Stomach (tissue), 9 donors: ENCODE measurements around the gene SIRT7. TPM values are rescaled to one million over a fixed set of nuclear protein-coding genes. Genes with fewer than 3 reads are reported as not detected.

Experiments
- DNase-seq, 2 donors: peaks; one replicate each; pipeline versions ENCODE4 v3.0.0 to v3.0.0-alpha.2; 2013 to 2019
- H3K27ac ChIP-seq, 5 donors: fragments of 200-600 bp in 4 of 5; sonication (generic) in 4 of 5; one replicate each; pipeline ENCODE4 v1.5.1; 2013 to 2019; ENCODE audit warnings: mild to moderate bottlenecking in 1 of 5, moderate library complexity in 1 of 5
- H3K27me3 ChIP-seq, 3 donors: fragments of 200-600 bp; sonication (generic); one replicate each; pipeline ENCODE4 v1.5.1; 2017 to 2019; ENCODE audit warnings: mixed run types in 1 of 3
- H3K36me3 ChIP-seq, 4 donors: fragments of 200-600 bp; sonication (generic); 1 replicate in 3 of 4; 2 replicates in 1 of 4; pipeline ENCODE4 v1.5.1; 2016 to 2019
- H3K4me1 ChIP-seq, 4 donors: fragments of 200-600 bp; sonication (generic); one replicate each; pipeline ENCODE4 v1.5.1; 2016 to 2019
- H3K4me3 ChIP-seq, 4 donors: fragments of 200-600 bp; sonication (generic) in 3 of 4; one replicate each; pipeline ENCODE4 v1.5.1; 2016 to 2019; ENCODE audit warnings: mild to moderate bottlenecking in 1 of 4
- H3K9me3 ChIP-seq, 4 donors: fragments of 200-600 bp; sonication (generic); one replicate each; pipeline ENCODE4 v1.5.1; 2016 to 2019
- CTCF ChIP-seq, 7 experiments: fragments of 450-650 bp in 4 of 7; fragments of 200-600 bp in 3 of 7; sonication (generic) in 3 of 7; IDR thresholded peaks; one replicate each; pipeline ENCODE4 v1.5.1; 2016 to 2019; ENCODE audit warnings: antibody characterized with exemption in 7 of 7, control low read depth in 2 of 7, mild to moderate bottlenecking in 1 of 7
- EP300 ChIP-seq: sonication (generic); formaldehyde crosslinking; IDR thresholded peaks from one replicate; pipeline ENCODE4 v1.6.1; 2017; ENCODE audit warnings: antibody characterized with exemption
- POLR2A ChIP-seq, 4 donors: fragments of 450-650 bp; IDR thresholded peaks; one replicate each; pipeline ENCODE4 v1.6.1; 2016; ENCODE audit warnings: antibody characterized with exemption in 4 of 4, control low read depth in 2 of 4, mild to moderate bottlenecking in 1 of 4, moderate library complexity in 1 of 4
- POLR2AphosphoS5 ChIP-seq, 3 donors: sonication (generic); formaldehyde crosslinking; IDR thresholded peaks; one replicate each; pipeline ENCODE4 v1.6.1; 2016; ENCODE audit warnings: antibody characterized with exemption in 3 of 3
- WGBS, 5 donors: extraction: QIAGEN DNeasy Blood & Tissue Kit in 3 of 5; methylation state at CpG; one replicate each; pipeline versions ENCODE4 v1.1.5 to v1.1.7; 2013 to 2018; 5-methylcytosine and 5-hydroxymethylcytosine counted together
- intact Hi-C: fragments of 100-400 bp; cut with DNase I; formaldehyde crosslinking; loops from one replicate; pipeline ENCODE4 v1.15.1; 2023; ENCODE audit warnings: low total_unique reads
- polyA plus RNA-seq, 3 donors: library from polyadenylated mRNA; stranded (reverse); fragments of 200-250 nt; gene quantifications; one replicate each; pipeline ENCODE4 v1.2.3, GENCODE V29; 2013
- total RNA-seq, 5 donors: library from RNA; depleted of rRNA; stranded (reverse); fragments of >200 nt; gene quantifications; one replicate each; pipeline versions ENCODE4 v1.1.0 to v1.2.3, GENCODE V29; 2014 to 2016
- donor health status: healthy with polysubstance abuse.
- donor health status: Bipolar disorder and iron deficiency.
- donor health status: healthy.

The SIRT7 gene
- total and polyA plus RNA-seq, 8 donors: 18.2 to 128 (median 45.5) TPM

DNA sequence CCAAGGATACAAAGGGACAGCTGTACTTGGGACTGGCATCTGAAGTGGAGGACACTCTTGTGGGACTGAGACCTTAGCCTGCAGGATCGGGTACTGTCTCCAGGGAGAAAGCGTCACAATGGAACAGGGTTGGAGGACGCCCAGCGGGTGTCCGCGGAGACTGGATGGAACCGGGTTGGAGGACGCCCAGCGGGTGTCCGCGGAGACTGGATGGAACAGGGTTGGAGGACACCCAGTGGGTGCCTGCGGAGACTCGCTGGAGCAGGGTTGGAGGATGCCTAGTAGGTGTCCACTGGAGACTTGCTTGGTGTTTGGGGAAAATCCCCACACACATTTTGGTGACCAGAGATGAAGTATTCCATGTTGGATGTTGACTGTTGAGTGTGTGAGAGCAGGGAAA is 29.2 kb upstream of the SIRT7 start, which contains the start of gene MYADML2:
Gene MYADML2 (minus strand): TSS at position 45 of the 400 bp plus-strand sequence. CDS start 5,492 bp downstream, outside the sequence.
- peaks cover 0 to under 1% (median 0%) of the 10 kb centered on the region in 4 donors for H3K4me1 ChIP-seq
- no peak within 1 kb of the TSS for H3K27ac ChIP-seq
- no peak for TF ChIP-seq EP300
- no peak for TF ChIP-seq CTCF (IDR thresholded peaks at IDR 0.05)
- TF ChIP-seq POLR2AphosphoS5 (IDR thresholded peaks at IDR 0.05): no peak
- TF ChIP-seq POLR2A (IDR thresholded peaks at IDR 0.05): no peak
- 84 to 92% (median 89%) methylated on average over 13 of the region's 13 CpGs for WGBS, 5 donors
- no peak within 1 kb of the TSS for H3K4me3 ChIP-seq
- peaks cover 0 to 36% (median 2%) of the 10 kb centered on the region in 3 donors for H3K27me3 ChIP-seq
- intact Hi-C loops: no loop called here
- no peak for DNase-seq
- no peaks in the 10 kb centered on the region for H3K36me3 ChIP-seq
- no peaks in the 10 kb centered on the region for H3K9me3 ChIP-seq

- no peak overlapping the region for H3K4me3 ChIP-seq
- no peak overlapping the region for H3K27ac ChIP-seq
- H3K36me3 ChIP-seq: no peaks in the 10 kb centered on the region
- 82 to 93% (median 90%) methylated on average over 9 of the region's 9 CpGs for WGBS, 5 donors
- DNase-seq: no peak
- TF ChIP-seq EP300: no peak
- TF ChIP-seq POLR2AphosphoS5 (IDR thresholded peaks at IDR 0.05): no peak
- no peak for TF ChIP-seq POLR2A (IDR thresholded peaks at IDR 0.05)
- TF ChIP-seq CTCF (IDR thresholded peaks at IDR 0.05): no peak
- H3K27me3 ChIP-seq: peaks cover 0 to 57% (median 12%) of the 10 kb centered on the region in 3 donors
- intact Hi-C loops: no loop called here
- peaks cover 0 to 13% (median 0%) of the 10 kb centered on the region in 4 donors for H3K4me1 ChIP-seq
- no peaks in the 10 kb centered on the region for H3K9me3 ChIP-seq
Measured at GRCh38 chr17:81944858-81945257, 26.9 kb upstream of the SIRT7 start.

DNA sequence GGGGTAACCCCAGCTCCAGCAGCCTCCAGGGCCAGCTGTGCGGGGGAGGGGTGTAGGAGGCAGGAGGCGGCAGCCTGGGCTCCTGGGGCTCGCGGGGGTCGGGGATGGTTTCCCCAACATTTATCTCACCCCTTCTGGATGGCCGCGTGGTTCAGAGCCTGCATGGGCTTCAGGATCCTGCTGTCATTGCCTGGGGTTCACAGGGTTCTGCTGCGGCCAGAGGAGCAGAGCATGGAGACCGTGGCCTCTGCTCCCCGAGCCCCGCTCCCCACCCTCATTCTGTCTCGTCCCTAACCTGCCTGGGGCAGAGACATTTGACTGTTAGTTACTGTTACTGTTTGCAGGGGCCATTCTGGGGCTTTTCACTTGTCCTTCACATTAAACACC is 24.2 kb upstream of the SIRT7 start:
- Histone ChIP-seq H3K27ac (no peak overlapping the region), H3K27me3 (peaks cover 0 to 67% (median 12%) of the 10 kb centered on the region in 3 donors), H3K4me3 (no peak overlapping the region), H3K4me1 (peaks cover 2 to 26% (median 8%) of the 10 kb centered on the region in 4 donors), H3K36me3 (no peaks in the 10 kb centered on the region), H3K9me3 (no peaks in the 10 kb centered on the region)
- no peak for TF ChIP-seq POLR2A (IDR thresholded peaks at IDR 0.05)
- TF ChIP-seq CTCF (IDR thresholded peaks at IDR 0.05): no peak
- no peak for TF ChIP-seq EP300
- TF ChIP-seq POLR2AphosphoS5 (IDR thresholded peaks at IDR 0.05): no peak
- intact Hi-C loops: no loop called here
- WGBS, 5 donors: 39 to 67% (median 46%) methylated on average over 5 to 12 of the region's 12 CpGs
- DNase-seq: no peak

- Histone ChIP-seq H3K27me3 (peaks cover 0 to 72% (median 12%) of the 10 kb centered on the region in 3 donors), H3K27ac (no peak overlapping the region), H3K9me3 (no peaks in the 10 kb centered on the region), H3K4me1 (peaks cover 8 to 30% (median 13%) of the 10 kb centered on the region in 4 donors), H3K36me3 (no peaks in the 10 kb centered on the region), H3K4me3 (no peak overlapping the region)
- 42 to 80% (median 47%) methylated on average over 1 to 30 of the region's 30 CpGs for WGBS, 5 donors
- no peak for DNase-seq
- TF ChIP-seq POLR2A (IDR thresholded peaks at IDR 0.05): no peak
- no peak for TF ChIP-seq POLR2AphosphoS5 (IDR thresholded peaks at IDR 0.05)
- TF ChIP-seq EP300: no peak
- TF ChIP-seq CTCF (IDR thresholded peaks at IDR 0.05): no peak
- intact Hi-C loops: no loop called here
Measured at GRCh38 chr17:81941484-81942166, 23.6 kb upstream of the SIRT7 start.
